HCT116 (cell line): ENCODE measurements around the gene STAMBP. TPM values are rescaled to one million over a fixed set of nuclear protein-coding genes. Genes with fewer than 3 reads are reported as not detected.

Experiments
- ATAC-seq: fragments of 200-7000 bp; cut with Tn5 transposase; 2 replicates; pipeline ENCODE4 v1.9.1; 2020; ENCODE audit warnings: mild to moderate bottlenecking, moderate library complexity
- BruUV-seq: library from RNA; stranded (reverse); fragments of 400-500 nt; replicated peaks from 2 replicates; lab custom pipeline; 2021; lab: Mats Ljungman, UMichigan
- CTCF ChIA-PET: fragments of 300-600 bp; sonication (Branson Sonifier 250); formaldehyde crosslinking; loops from one replicate; lab custom pipeline; 2021; ENCODE audit warnings: antibody characterized with exemption; lab: Charles Lee
- POLR2A ChIA-PET: fragments of 300-600, 350-600 bp; sonication (Branson Sonifier 250); formaldehyde crosslinking; loops from one replicate; lab custom pipeline; 2021; ENCODE audit warnings: antibody characterized with exemption; lab: Charles Lee
- RAD21 ChIA-PET, 2 experiments: fragments of 300-600 bp; sonication (Branson Sonifier 250); formaldehyde crosslinking; loops; one replicate each; lab custom pipeline; 2023; ENCODE audit warnings: low total read pairs in 2 of 2; ENCODE audit not compliant: uncharacterized antibody in 2 of 2, unreplicated experiment in 2 of 2, low non-redundant PET in 1 of 2; lab: Charles Lee
- DNase-seq: peaks from one replicate; pipeline ENCODE4 v3.0.0-alpha.2; 2010; ENCODE audit warnings: low read depth, low spot score
- H2AFZ ChIP-seq: fragments of 200-600 bp; shearing (Covaris generic), sonication (generic); 2 replicates; pipeline ENCODE4 v1.6.1; 2017; ENCODE audit warnings: low read depth, mixed run types, mixed read lengths, antibody characterized with exemption, low read length; ENCODE audit not compliant: poor library complexity, severe bottlenecking
- H3K27ac ChIP-seq: 2 replicates; pipeline ENCODE4 v1.5.1; 2012; ENCODE audit warnings: low read depth, low read length
- H3K27me3 ChIP-seq: fragments of 200-600 bp; sonication (generic); 2 replicates; pipeline ENCODE4 v1.6.1; 2016; ENCODE audit warnings: mixed run types, low read length, mixed read lengths; ENCODE audit not compliant: insufficient read depth
- H3K36me3 ChIP-seq, 2 experiments: fragments of 200-500 bp in 1 of 2; fragments of 200-600 bp in 1 of 2; sonication (Bioruptor generic) in 1 of 2; sonication (generic) in 1 of 2; 2 replicates each; pipeline versions ENCODE4 v1.5.1 to v1.6.1; 2014 to 2016; ENCODE audit warnings: low read length in 2 of 2, inconsistent platforms in 1 of 2, mixed read lengths in 1 of 2, mixed run types in 1 of 2; ENCODE audit not compliant: insufficient read depth in 2 of 2, control insufficient read depth in 1 of 2
- H3K4me1 ChIP-seq, 2 experiments: fragments of 200-600 bp in 1 of 2; sonication (generic) in 1 of 2; 2 replicates each; pipeline versions ENCODE4 v1.5.1 to v1.6.1; 2012 to 2017; ENCODE audit warnings: low read length in 2 of 2, inconsistent platforms in 1 of 2, mild to moderate bottlenecking in 1 of 2, mixed read lengths in 1 of 2, mixed run types in 1 of 2, moderate library complexity in 1 of 2; ENCODE audit not compliant: insufficient read depth in 2 of 2, control insufficient read depth in 1 of 2
- H3K4me2 ChIP-seq: fragments of 200-600 bp; sonication (generic); 2 replicates; pipeline ENCODE4 v1.6.1; 2017; ENCODE audit warnings: mixed run types, low read length, mixed read lengths
- H3K4me3 ChIP-seq, 2 experiments: fragments of 200-600 bp in 1 of 2; sonication (generic) in 1 of 2; replicated peaks in 1 of 2; 2 replicates each; pipeline ENCODE4 v1.5.1; 2011 to 2016; ENCODE audit warnings: low read length in 2 of 2, control low read depth in 1 of 2, low read depth in 1 of 2, mild to moderate bottlenecking in 1 of 2, mixed read lengths in 1 of 2, mixed run types in 1 of 2
- H3K79me2 ChIP-seq: fragments of 200-600 bp; sonication (generic); 2 replicates; pipeline ENCODE4 v1.6.1; 2017; ENCODE audit warnings: mild to moderate bottlenecking, mixed run types, low read length, moderate library complexity, mixed read lengths; ENCODE audit not compliant: insufficient read depth
- H3K9ac ChIP-seq: fragments of 200-600 bp; sonication (generic); 2 replicates; pipeline ENCODE4 v1.6.1; 2016; ENCODE audit warnings: low read length, mixed read lengths
- H3K9me2 ChIP-seq: fragments of 200-600 bp; sonication (generic), shearing (Covaris generic); 2 replicates; pipeline ENCODE4 v1.6.1; 2017; ENCODE audit warnings: mixed run types, mild to moderate bottlenecking, moderate library complexity; ENCODE audit not compliant: insufficient read depth
- H3K9me3 ChIP-seq, 2 experiments: fragments of 200-500 bp in 1 of 2; fragments of 200-600 bp in 1 of 2; sonication (Bioruptor generic) in 1 of 2; sonication (generic) in 1 of 2; 2 replicates each; pipeline ENCODE4 v1.6.1; 2014 to 2017; ENCODE audit warnings: low read length in 2 of 2, mixed read lengths in 2 of 2, inconsistent platforms in 1 of 2, low read depth in 1 of 2, mild to moderate bottlenecking in 1 of 2, mixed run types in 1 of 2, moderate library complexity in 1 of 2; ENCODE audit not compliant: control insufficient read depth in 1 of 2, insufficient read depth in 1 of 2
- H4K20me1 ChIP-seq: fragments of 200-600 bp; sonication (generic), shearing (Covaris generic); 2 replicates; pipeline ENCODE4 v1.6.1; 2017; ENCODE audit warnings: mixed run types, mild to moderate bottlenecking, moderate library complexity; ENCODE audit not compliant: insufficient read depth
- ATF3 ChIP-seq: IDR thresholded peaks from 2 replicates; pipeline ENCODE4 v1.6.1; 2012
- CBX3 ChIP-seq: IDR thresholded peaks from 2 replicates; pipeline ENCODE4 v1.6.1; 2012; ENCODE audit warnings: low read depth
- CEBPB ChIP-seq: IDR thresholded peaks from 2 replicates; pipeline ENCODE4 v1.6.1; 2012; ENCODE audit warnings: low read depth
- ELF1 ChIP-seq: IDR thresholded peaks from 2 replicates; pipeline ENCODE4 v1.6.1; 2012; ENCODE audit warnings: low read depth, borderline replicate concordance
- EZH2 ChIP-seq: fragments of 200-600 bp; sonication (generic); IDR thresholded peaks from 2 replicates; pipeline ENCODE4 v1.6.1; 2017; ENCODE audit warnings: antibody characterized with exemption, mixed run types
- EZH2phosphoT487 ChIP-seq: fragments of 200-600 bp; IDR thresholded peaks from 2 replicates; pipeline ENCODE4 v1.6.1; 2018; ENCODE audit warnings: antibody characterized with exemption, borderline replicate concordance
- FOSL1 ChIP-seq: IDR thresholded peaks from 2 replicates; pipeline ENCODE4 v1.6.1; 2012; ENCODE audit warnings: low read depth
- JUND ChIP-seq: IDR thresholded peaks from 2 replicates; pipeline ENCODE4 v1.6.1; 2012
- POLR2A ChIP-seq: IDR thresholded peaks from 2 replicates; pipeline ENCODE4 v1.7.0; 2011; ENCODE audit warnings: borderline replicate concordance; ENCODE audit not compliant: insufficient read depth, insufficient read length; ENCODE audit errors: extremely low read depth
- POLR2AphosphoS5 ChIP-seq: IDR thresholded peaks from 2 replicates; pipeline ENCODE4 v1.6.1; 2011; ENCODE audit warnings: mild to moderate bottlenecking, low read depth, low read length, moderate library complexity
- RAD21 ChIP-seq: IDR thresholded peaks from 2 replicates; pipeline ENCODE4 v1.6.1; 2012; ENCODE audit warnings: low read depth, mild to moderate bottlenecking
- REST ChIP-seq: IDR thresholded peaks from 2 replicates; pipeline ENCODE4 v1.6.1; 2012; ENCODE audit warnings: low read depth
- SIN3A ChIP-seq: IDR thresholded peaks from 2 replicates; pipeline ENCODE4 v1.6.1; 2012; ENCODE audit warnings: low read depth
- SP1 ChIP-seq: IDR thresholded peaks from 2 replicates; pipeline ENCODE4 v1.6.1; 2012; ENCODE audit warnings: low read depth
- SRF ChIP-seq: IDR thresholded peaks from 2 replicates; pipeline ENCODE4 v1.6.1; 2012; ENCODE audit warnings: low read depth
- TCF7L2 ChIP-seq: IDR thresholded peaks from 2 replicates; pipeline ENCODE4 v1.7.0; 2011; ENCODE audit warnings: borderline replicate concordance, inconsistent platforms; ENCODE audit not compliant: insufficient read depth, insufficient read length; ENCODE audit errors: extremely low read depth
- YY1 ChIP-seq: IDR thresholded peaks from 2 replicates; pipeline ENCODE4 v1.6.1; 2011; ENCODE audit warnings: low read length, low read depth, moderate library complexity, mild to moderate bottlenecking; ENCODE audit not compliant: insufficient replicate concordance; ENCODE audit errors: extremely low read depth
- ZBTB33 ChIP-seq: IDR thresholded peaks from 2 replicates; pipeline ENCODE4 v1.6.1; 2011; ENCODE audit warnings: mild to moderate bottlenecking, low read length, moderate library complexity; ENCODE audit not compliant: insufficient replicate concordance; ENCODE audit errors: extremely low read depth
- ZFX ChIP-seq: fragments of 450-650 bp; IDR thresholded peaks from 2 replicates; pipeline ENCODE4 v1.6.1; 2017
- ZNF274 ChIP-seq: fragments of 200-500 bp; sonication (Bioruptor generic); IDR thresholded peaks from 2 replicates; pipeline ENCODE4 v1.6.1; 2014; ENCODE audit warnings: mild to moderate bottlenecking, low read depth, low read length, inconsistent platforms
- intact Hi-C: fragments of 100-400 bp; cut with micrococcal nuclease; formaldehyde crosslinking; loops from 2 replicates; pipeline ENCODE4 v1.10.0; 2022
- total RNA-seq: library from RNA; stranded (reverse); gene quantifications from one replicate; pipeline ENCODE4 v1.2.1, GENCODE V29; 2021; ENCODE audit not compliant: unreplicated experiment

STAMBP gene
- total RNA-seq, 1 experiment from 2014 or later, result 45.2 TPM

GRCh38 chr2:73913414-73914054 lies 84.8 kb downstream of the STAMBP start:
- no TSS peak for BruUV-seq
- POLR2A ChIA-PET, result no interaction called here

More at GRCh38 chr2:73913414-73914054, 84.8 kb downstream of the STAMBP start:
- Histone ChIP-seq H3K4me1 (no peaks in the 10 kb centered on the region), H3K79me2 (no peaks in the 10 kb centered on the region), H3K27ac (no peak overlapping the region), H3K36me3 (no peaks in the 10 kb centered on the region), H3K9me3 (no peaks in the 10 kb centered on the region), H3K9me2 (no peaks in the 10 kb centered on the region), H4K20me1 (no peaks in the 10 kb centered on the region), H3K4me3 (no peak overlapping the region), H2AFZ (no peak overlapping the region), H3K9ac (no peak overlapping the region), H3K27me3 (no peaks in the 10 kb centered on the region), H3K4me2 (no peak overlapping the region)
- RAD21 ChIA-PET, result no interaction called here
- DNase-seq (no peak), ATAC-seq (no peak)
- CTCF ChIA-PET, result no interaction called here
- intact Hi-C loops, result no loop called here
- TF ChIP-seq CEBPB (no peak), ZBTB33 (no peak), ATF3 (no peak), ELF1 (no peak), EZH2 (no peak), FOSL1 (no peak), SIN3A (no peak), CBX3 (no peak), YY1 (no peak), ZFX (no peak), EZH2phosphoT487 (no peak), REST (no peak), JUND (no peak), POLR2A (no peak), ZNF274 (no peak), TCF7L2 (no peak), SP1 (no peak), POLR2AphosphoS5 (no peak), RAD21 (no peak), SRF (no peak)
